HG03095 (cell line): ENCODE results near the gene CLASP2.
"Not testable (repeated sequence)": the region's sequence is repeated elsewhere in the genome, so short reads cannot be mapped to it uniquely, and the experiment has no call there.

ENCODE experiments used
- ATAC-seq: cut with Tn5 transposase; IDR thresholded peaks from one replicate; pipeline ENCODE4 v1.9.1; 2021; ENCODE audit warnings: moderate library complexity; ENCODE audit not compliant: unreplicated experiment

The CLASP2 gene

DNA sequence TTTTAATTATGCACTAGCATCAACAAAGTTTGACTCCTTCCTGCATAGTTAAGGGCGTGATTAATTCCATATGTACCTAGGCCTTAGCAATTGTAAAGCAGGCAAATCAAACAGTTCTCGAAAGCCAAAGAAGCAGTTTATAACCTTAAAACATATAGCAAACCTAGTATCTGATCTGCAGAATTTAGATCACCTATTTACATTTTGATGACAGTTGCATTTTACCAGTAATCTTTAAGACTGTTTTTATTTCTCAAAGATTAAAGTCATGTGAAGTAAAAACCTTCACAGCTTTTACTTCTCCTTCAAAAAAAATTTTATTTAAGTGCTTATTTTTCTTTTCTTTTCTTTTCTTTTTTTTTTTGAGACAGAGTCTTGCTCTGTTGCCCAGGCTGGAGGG lies 257.0 kb downstream of the CLASP2 start:
- ATAC-seq: no peak

DNA sequence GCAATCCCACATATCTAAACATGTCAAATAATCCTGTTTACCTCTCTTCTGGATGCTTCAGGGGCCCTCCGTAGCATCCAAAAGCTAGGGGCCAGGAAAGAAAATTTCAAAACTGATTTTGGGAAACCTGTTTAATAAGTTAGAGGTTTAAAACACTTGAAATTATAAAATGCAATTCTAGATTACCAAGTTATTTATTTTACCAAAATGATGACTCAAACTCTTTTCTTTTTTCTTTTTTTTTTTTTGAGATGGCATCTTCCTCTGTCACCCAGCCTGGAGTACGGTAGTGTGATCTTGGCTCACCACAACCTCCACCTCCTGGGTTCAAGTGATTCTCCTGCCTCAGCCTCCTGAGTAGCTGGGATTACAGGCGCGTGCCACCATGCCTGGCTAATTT lies 258.5 kb downstream of the CLASP2 start:
- ATAC-seq: not testable (repeated sequence)

DNA sequence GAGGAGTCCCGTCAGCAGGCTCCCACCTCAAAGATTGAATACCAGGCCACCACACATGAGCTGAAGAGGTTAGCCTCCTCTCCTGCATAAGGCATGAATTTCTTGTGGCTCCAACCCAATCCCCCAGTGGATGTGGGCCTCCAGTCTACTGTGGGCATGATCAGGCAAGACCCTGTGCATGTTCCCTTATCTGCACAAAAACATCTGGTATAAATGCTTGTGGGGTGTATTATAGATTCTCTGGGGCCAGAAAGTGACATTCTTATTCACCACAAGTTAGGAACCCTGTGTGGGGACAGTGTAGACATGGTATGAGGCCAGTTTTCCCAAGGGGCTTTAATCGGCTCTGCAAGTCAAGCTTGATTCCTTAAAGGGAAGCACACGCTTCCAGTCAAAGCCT lies 259.6 kb downstream of the CLASP2 start:
- no peak for ATAC-seq

DNA sequence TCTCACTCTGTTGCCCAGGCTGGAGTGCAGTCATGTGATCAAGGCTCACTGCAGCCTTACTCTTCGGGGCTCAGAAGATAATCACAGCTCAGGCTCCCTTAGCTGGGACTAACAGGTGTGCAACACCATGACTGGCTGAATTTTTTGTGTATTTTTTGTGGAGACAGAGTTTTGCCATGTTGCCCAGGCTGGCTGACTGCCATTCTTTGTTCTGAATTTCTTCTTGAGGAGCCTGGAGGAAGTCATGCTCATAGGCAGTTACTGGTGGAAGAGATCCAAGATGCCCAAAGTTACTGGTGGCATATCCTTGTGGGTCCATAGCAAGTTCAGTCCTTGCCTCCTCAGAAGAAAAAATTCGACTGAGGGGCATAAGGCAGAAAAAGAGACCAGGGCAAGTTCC lies 261.3 kb downstream of the CLASP2 start:
- no peak for ATAC-seq

DNA sequence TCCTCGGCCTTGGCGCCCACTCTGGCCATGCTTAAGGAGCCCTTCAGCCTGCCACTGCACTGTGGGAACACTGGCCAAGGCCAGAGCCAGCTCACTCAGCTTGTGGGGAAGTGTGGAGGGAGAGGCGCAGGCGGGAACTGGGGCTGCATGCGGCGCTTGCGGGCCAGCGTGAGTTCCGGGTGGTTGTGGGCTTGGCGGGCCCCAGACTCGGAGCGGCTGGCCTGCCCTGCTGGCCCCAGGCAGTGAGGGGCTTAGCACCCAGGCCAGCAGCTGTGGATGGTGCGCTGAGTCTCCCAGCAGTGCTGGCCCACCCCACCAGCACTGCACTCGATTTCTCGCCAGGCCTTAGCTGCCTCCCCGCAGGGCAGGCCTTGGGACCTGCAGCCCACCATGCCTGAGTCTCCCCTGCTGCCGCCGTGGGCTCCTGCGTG lies 264.7 kb downstream of the CLASP2 start:
- no peak for ATAC-seq

DNA sequence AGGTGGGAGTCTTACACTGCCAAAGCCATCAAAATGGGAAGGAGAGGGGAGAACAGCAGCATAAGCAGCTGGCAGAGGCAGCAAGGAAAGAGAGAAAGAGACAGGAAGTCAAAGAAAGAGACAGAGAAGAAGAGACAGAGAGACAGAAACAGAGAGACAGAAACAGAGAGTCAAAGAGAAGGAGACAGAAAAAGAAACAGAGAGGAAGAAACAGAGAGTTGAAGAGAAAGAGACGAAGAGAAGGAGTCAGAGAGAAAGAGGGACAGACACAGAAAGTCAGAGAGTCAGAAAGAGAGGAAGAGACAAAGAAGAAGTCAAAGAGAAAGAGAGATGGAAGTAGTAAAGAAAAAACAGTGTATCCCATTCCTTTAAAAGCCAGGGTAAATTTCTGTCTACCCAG lies 266.1 kb downstream of the CLASP2 start:
- not testable (repeated sequence) for ATAC-seq

DNA sequence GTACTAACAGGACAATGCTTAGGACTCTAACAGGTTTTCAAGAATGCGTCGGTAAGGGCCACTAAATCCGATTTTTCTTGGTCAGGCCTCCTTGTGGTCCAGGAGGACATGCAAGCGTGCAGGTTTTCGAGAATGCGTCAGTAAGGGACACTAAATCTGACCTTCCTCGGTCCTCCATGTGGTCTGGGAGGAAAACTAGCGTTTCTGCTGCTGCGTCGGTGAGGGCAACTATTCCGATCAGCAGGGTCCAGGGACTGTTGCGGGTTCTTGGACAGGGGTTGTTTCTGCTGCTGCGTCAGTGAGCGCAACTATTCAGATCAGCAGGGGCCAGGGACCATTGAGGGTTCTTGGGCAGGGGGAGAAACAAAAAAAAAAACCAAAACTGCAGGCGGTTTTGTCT lies 270.1 kb downstream of the CLASP2 start:
- no peak for ATAC-seq

DNA sequence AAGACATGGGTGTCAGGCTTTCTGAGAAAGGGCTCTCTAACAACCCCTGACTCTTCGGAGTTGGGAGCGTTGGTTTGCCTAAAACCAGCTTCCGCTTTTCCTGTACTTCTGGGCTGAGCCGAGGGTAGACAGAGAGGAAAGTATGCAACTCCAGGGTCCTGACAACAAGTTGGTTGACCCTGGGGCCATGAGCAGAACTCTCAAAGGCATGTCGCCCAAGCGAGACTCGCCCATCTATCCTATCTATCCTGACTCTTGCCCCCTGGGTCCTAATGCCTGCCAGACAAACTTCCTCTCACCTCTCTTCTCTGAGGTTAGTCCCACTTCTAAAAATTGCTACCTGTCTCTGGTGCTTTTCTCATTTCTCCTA lies 270.8 kb downstream of the CLASP2 start:
- not testable (repeated sequence) for ATAC-seq
